Caco-2 (cell line): ENCODE measurements around the gene NF2. TPM values are rescaled to one million over a fixed set of nuclear protein-coding genes. Genes with fewer than 3 reads are reported as not detected.

Experiments
- Bru-seq: library from RNA; stranded (reverse); fragments of 400-500 nt; gene quantifications from one replicate; lab custom pipeline; 2021; lab: Mats Ljungman, UMichigan
- BruChase-seq, 2 experiments: library from RNA; stranded (reverse); fragments of 400-500 nt; gene quantifications; one replicate each; lab custom pipeline; 2021; lab: Mats Ljungman, UMichigan
- BruUV-seq: library from RNA; stranded (reverse); fragments of 400-500 nt; replicated peaks from 2 replicates; lab custom pipeline; 2021; lab: Mats Ljungman, UMichigan
- CTCF ChIA-PET: fragments of 300-600 bp; sonication (Branson Sonifier 250); formaldehyde crosslinking; loops from one replicate; lab custom pipeline; 2022; ENCODE audit warnings: antibody characterized with exemption; lab: Charles Lee
- POLR2A ChIA-PET: fragments of 300-600 bp; sonication (Branson Sonifier 250); formaldehyde crosslinking; loops from one replicate; lab custom pipeline; 2022; ENCODE audit warnings: antibody characterized with exemption; lab: Charles Lee
- DNase-seq, 2 experiments: peaks; one replicate each; pipeline versions ENCODE4 v3.0.0 to v3.0.0-alpha.2; 2020 to 2022
- H3K27me3 ChIP-seq: replicated peaks from 2 replicates; pipeline ENCODE4 v1.6.0; 2011; ENCODE audit warnings: low read length; ENCODE audit not compliant: control insufficient read depth, insufficient read depth
- H3K36me3 ChIP-seq: 2 replicates; pipeline ENCODE4 v1.5.1; 2011; ENCODE audit warnings: low read length; ENCODE audit not compliant: control insufficient read depth, insufficient read depth
- H3K4me1 ChIP-seq: fragments of 250-450 bp; sonication (Bioruptor Pico); 2 replicates; pipeline ENCODE4 v1.5.1; 2020; ENCODE audit warnings: mild to moderate bottlenecking
- H3K4me3 ChIP-seq: 2 replicates; pipeline ENCODE4 v1.5.1; 2011; ENCODE audit warnings: low read depth, mild to moderate bottlenecking, control low read depth, low read length
- H3K9me3 ChIP-seq: fragments of 250-450 bp; sonication (Bioruptor Pico); 2 replicates; pipeline ENCODE4 v1.5.1; 2020; ENCODE audit warnings: mild to moderate bottlenecking, moderate library complexity
- H3K27ac Mint-ChIP-seq: one replicate; pipeline ENCODE4 v1.8.0; 2022; ENCODE audit warnings: mixed read lengths; ENCODE audit not compliant: unreplicated experiment
- H3K27me3 Mint-ChIP-seq: one replicate; pipeline ENCODE4 v1.8.0; 2022; ENCODE audit warnings: mixed read lengths; ENCODE audit not compliant: insufficient read depth, unreplicated experiment
- H3K36me3 Mint-ChIP-seq: one replicate; pipeline ENCODE4 v1.8.0; 2022; ENCODE audit warnings: mild to moderate bottlenecking, mixed read lengths; ENCODE audit not compliant: insufficient read depth, unreplicated experiment
- H3K4me1 Mint-ChIP-seq: one replicate; pipeline ENCODE4 v1.8.0; 2022; ENCODE audit warnings: low read depth, mixed read lengths; ENCODE audit not compliant: unreplicated experiment
- H3K4me3 Mint-ChIP-seq: one replicate; pipeline ENCODE4 v1.8.0; 2022; ENCODE audit warnings: mild to moderate bottlenecking, moderate library complexity, mixed read lengths; ENCODE audit not compliant: unreplicated experiment
- H3K9me3 Mint-ChIP-seq: one replicate; pipeline ENCODE4 v1.8.0; 2022; ENCODE audit warnings: mixed read lengths; ENCODE audit not compliant: unreplicated experiment
- intact Hi-C: fragments of 100-400 bp; cut with micrococcal nuclease; formaldehyde crosslinking; loops from one replicate; pipeline ENCODE4 v1.10.0; 2022; ENCODE audit not compliant: unreplicated experiment
- long read RNA-seq: library from polyadenylated mRNA; stranded (forward); transcript quantifications from one replicate; pipeline ENCODE4 v2.0.0, GENCODE V29; 2022
- total RNA-seq: library from RNA; stranded (reverse); gene quantifications from 2 replicates; pipeline ENCODE4 v1.2.3, GENCODE V29; 2022
- TF ChIP-seq, protein P1 (sequence below), 2 experiments: fragments of 200-600 bp in 1 of 2; IDR thresholded peaks; 1 replicate in 1 of 2; 2 replicates in 1 of 2; pipeline versions ENCODE4 v1.5.1 to v1.8.0; 2011 to 2022; ENCODE audit warnings: antibody characterized with exemption in 1 of 2, control low read depth in 1 of 2, inconsistent platforms in 1 of 2, low read depth in 1 of 2, low read length in 1 of 2, mild to moderate bottlenecking in 1 of 2, moderate library complexity in 1 of 2; ENCODE audit not compliant: insufficient read depth in 1 of 2, severe bottlenecking in 1 of 2, unreplicated experiment in 1 of 2

Gene NF2
- total RNA-seq, result 53.2 and 56.5 TPM in 2 replicates
- percentile 69 among the genes with signal in this experiment for Bru-seq, nascent RNA
- percentile 71 among the genes with signal in this experiment for BruChase-seq, experiment 1, labeled RNA remaining after a 2-hour chase
- BruChase-seq, experiment 2, labeled RNA remaining after a 6-hour chase, result percentile 82 among the genes with signal in this experiment
- long read RNA-seq, full-length matches to known transcripts, result 26 of 41 reads
- long read RNA-seq, partial matches to known transcripts, result 3 of 41 reads
- long read RNA-seq, other reads (novel, unspliced or antisense), result 12 of 41 reads

DNA sequence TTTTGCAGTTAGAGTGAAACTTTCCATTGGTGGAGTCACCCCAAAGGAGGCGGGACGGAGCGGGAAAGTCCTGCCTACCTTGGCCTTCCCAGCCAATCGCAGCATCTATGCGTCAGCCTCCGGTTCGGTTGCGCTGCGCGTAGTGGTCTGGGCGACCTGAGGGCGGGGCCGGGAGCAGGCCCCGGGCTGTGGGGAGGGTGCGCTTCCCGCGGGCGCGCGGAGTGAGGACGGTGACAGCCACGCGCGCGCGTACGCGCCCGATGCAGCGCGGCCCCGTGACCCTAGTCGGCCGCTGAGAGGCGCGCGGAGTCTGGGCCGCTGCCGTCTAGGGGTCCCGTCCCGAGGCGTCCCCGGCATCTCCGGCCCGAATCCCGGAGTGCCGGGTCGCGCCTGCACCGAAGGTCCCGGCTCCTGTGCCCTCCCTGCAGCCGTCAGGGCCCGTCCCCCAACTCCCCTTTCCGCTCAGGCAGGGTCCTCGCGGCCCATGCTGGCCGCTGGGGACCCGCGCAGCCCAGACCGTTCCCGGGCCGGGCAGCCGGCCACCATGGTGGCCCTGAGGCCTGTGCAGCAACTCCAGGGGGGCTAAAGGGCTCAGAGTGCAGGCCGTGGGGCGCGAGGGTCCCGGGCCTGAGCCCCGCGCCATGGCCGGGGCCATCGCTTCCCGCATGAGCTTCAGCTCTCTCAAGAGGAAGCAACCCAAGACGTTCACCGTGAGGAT, at the start of gene NF2:
NF2 (plus strand) TSS at position 276 of the 718 bp plus-strand sequence; CDS start at position 642, 366 bp downstream.
- H3K36me3 ChIP-seq, result no peaks in the 10 kb centered on the region; the same call in 1 of the 2 replicates
- POLR2A ChIA-PET, result interaction anchor here (0.6 kb wide), 1 partner anchor 1187 kb away, joined by 7 read pairs; no protein-coding TSS in a partner anchor
- peak within 1 kb of the TSS; percentile 90 for H3K4me3 ChIP-seq
- intact Hi-C loops, result loop anchor here (5.0 kb wide), 1 partner anchor 51 kb away; the partner anchor contains the start of gene THOC5
- Mint-ChIP-seq H3K9me3 (no peaks in the 10 kb centered on the region), H3K36me3 (peaks cover 6% of the 10 kb centered on the region), H3K4me1 (no peaks in the 10 kb centered on the region), H3K27me3 (no peaks in the 10 kb centered on the region), H3K4me3 (peak within 1 kb of the TSS; percentile 88), H3K27ac (peak within 1 kb of the TSS; percentile 92)
- BruUV-seq, result no TSS peak
- H3K27me3 ChIP-seq, result no peaks in the 10 kb centered on the region
- CTCF ChIA-PET, result interaction anchor here (0.5 to 1.0 kb wide), 2 partner anchors 50 to 720 kb away, joined by 3 to 8 read pairs; partner anchors contain the start of gene THOC5
- H3K4me1 ChIP-seq, result no peaks in the 10 kb centered on the region
- TF ChIP-seq, protein P1, sequence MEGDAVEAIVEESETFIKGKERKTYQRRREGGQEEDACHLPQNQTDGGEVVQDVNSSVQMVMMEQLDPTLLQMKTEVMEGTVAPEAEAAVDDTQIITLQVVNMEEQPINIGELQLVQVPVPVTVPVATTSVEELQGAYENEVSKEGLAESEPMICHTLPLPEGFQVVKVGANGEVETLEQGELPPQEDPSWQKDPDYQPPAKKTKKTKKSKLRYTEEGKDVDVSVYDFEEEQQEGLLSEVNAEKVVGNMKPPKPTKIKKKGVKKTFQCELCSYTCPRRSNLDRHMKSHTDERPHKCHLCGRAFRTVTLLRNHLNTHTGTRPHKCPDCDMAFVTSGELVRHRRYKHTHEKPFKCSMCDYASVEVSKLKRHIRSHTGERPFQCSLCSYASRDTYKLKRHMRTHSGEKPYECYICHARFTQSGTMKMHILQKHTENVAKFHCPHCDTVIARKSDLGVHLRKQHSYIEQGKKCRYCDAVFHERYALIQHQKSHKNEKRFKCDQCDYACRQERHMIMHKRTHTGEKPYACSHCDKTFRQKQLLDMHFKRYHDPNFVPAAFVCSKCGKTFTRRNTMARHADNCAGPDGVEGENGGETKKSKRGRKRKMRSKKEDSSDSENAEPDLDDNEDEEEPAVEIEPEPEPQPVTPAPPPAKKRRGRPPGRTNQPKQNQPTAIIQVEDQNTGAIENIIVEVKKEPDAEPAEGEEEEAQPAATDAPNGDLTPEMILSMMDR (IDR thresholded peaks at IDR 0.05; ENCODE audit: insufficient read depth in 1 of 2, low read depth in 1 of 2, low read length in 1 of 2, severe bottlenecking in 1 of 2, unreplicated experiment in 1 of 2), result no peak
- no peaks in the 10 kb centered on the region for H3K9me3 ChIP-seq
- DNase-seq, result peak; percentile 99

DNA sequence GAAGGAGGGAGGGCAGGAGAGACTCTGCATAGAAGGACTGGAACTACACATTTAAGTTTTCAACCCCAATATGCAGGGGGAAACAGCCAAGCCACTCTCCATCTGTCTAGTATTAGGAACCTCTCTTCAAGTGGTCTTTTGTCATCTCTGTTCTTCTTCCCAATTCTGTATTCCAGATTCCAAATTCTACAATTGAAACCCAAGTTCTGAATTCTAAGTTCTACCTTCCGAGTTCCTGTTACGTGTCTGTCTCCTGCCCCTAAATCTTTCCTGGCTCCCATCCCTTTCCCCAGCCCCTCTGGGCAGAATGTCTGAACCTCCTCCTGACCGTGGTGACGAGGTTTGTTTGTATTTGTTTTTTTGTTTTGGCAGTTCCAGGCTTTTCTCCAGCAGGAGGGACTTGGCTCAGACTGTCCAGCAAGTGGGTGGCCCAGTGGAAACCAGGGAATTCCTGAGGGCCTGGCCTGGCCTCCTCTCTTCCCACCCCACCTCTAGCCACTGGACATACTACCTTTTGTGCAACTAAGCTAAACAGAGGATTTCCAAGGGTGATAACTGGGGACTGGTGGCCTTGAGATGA, 48.3 kb upstream of the NF2 start:
- H3K27me3 Mint-ChIP-seq, result no peaks in the 10 kb centered on the region
- intact Hi-C loops, result no loop called here
- TF ChIP-seq, protein P1 (IDR thresholded peaks at IDR 0.05; ENCODE audit: insufficient read depth in 1 of 2, low read depth in 1 of 2, low read length in 1 of 2, severe bottlenecking in 1 of 2, unreplicated experiment in 1 of 2), result no peak
- ChIA-PET CTCF (no interaction called here), POLR2A (no interaction called here)
- no peaks in the 10 kb centered on the region for H3K9me3 ChIP-seq
- no peak overlapping the region for H3K4me3 ChIP-seq
- H3K4me1 ChIP-seq, result 0 out of 2 replicates have a peak, but pooled peaks cover 6% of the 10 kb centered on the region
- H3K4me1 Mint-ChIP-seq, result no peaks in the 10 kb centered on the region
- no peaks in the 10 kb centered on the region for H3K27me3 ChIP-seq
- TSS peak; percentile 54 for BruUV-seq
- DNase-seq, result no peak
- peaks cover 24% of the 10 kb centered on the region for H3K36me3 Mint-ChIP-seq
- H3K36me3 ChIP-seq, result peaks cover 2% of the 10 kb centered on the region; the same call in 1 of the 2 replicates
- H3K4me3 Mint-ChIP-seq, result peak overlapping the region; percentile 45
- H3K9me3 Mint-ChIP-seq, result no peaks in the 10 kb centered on the region
- peak overlapping the region; percentile 48 for H3K27ac Mint-ChIP-seq

DNA sequence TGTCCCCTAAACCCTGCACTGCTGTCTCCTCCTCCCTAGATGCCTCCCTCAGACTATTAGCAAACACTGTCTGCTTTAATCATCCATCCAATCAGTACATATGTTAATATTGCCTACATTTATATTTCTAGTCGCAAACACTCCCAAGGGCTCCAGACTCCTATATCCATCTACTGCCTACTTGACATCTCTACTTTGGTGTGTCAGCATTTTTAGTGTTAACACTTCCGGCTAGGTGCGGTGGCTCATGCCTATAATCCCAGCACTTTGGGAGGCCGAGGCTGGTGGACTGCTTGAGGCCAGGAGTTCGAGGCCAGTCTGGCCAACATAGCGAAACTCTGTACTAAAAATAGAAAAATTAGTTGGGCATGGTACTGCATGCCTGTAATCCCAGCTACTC, 44.4 kb upstream of the NF2 start:
- Mint-ChIP-seq H3K4me1 (no peaks in the 10 kb centered on the region), H3K27me3 (no peaks in the 10 kb centered on the region), H3K9me3 (no peaks in the 10 kb centered on the region), H3K36me3 (peaks cover 19% of the 10 kb centered on the region), H3K27ac (no peak overlapping the region), H3K4me3 (no peak overlapping the region)
- no peak for DNase-seq
- BruUV-seq, result no TSS peak
- H3K36me3 ChIP-seq, result peaks cover 8% of the 10 kb centered on the region
- CTCF ChIA-PET, result no interaction called here
- intact Hi-C loops, result no loop called here
- TF ChIP-seq, protein P1 (IDR thresholded peaks at IDR 0.05; ENCODE audit: insufficient read depth in 1 of 2, low read depth in 1 of 2, low read length in 1 of 2, severe bottlenecking in 1 of 2, unreplicated experiment in 1 of 2), result no peak
- 0 out of 2 replicates have a peak, but pooled peaks cover 6% of the 10 kb centered on the region for H3K4me1 ChIP-seq
- no peaks in the 10 kb centered on the region for H3K9me3 ChIP-seq
- H3K27me3 ChIP-seq, result no peaks in the 10 kb centered on the region
- POLR2A ChIA-PET, result no interaction called here
- no peak overlapping the region for H3K4me3 ChIP-seq
